SK-N-SH (cell line): ENCODE measurements around the gene SDHAF4.

Experiments used
- EZH2phosphoT487 ChIP-seq: fragments of 200-600 bp; sonication (generic); IDR thresholded peaks from 2 replicates; pipeline ENCODE4 v1.6.1; 2017; ENCODE audit warnings: low read depth, mixed run types, mild to moderate bottlenecking, antibody characterized with exemption, moderate library complexity, borderline replicate concordance
- POLR2AphosphoS5 ChIP-seq: IDR thresholded peaks from 2 replicates; pipeline ENCODE4 v1.6.1; 2012; ENCODE audit warnings: low read depth, low read length
- TAF1 ChIP-seq: IDR thresholded peaks from 2 replicates; pipeline ENCODE4 v1.6.1; 2012; ENCODE audit warnings: low read depth, mild to moderate bottlenecking, low read length, moderate library complexity, borderline replicate concordance
- YY1 ChIP-seq: IDR thresholded peaks from 2 replicates; pipeline ENCODE4 v1.4.0; 2012; ENCODE audit warnings: low read depth, mild to moderate bottlenecking
- TF ChIP-seq, protein P1 (sequence below): fragments of 200-600 bp; sonication (generic); IDR thresholded peaks from 2 replicates; pipeline ENCODE4 v1.6.1; 2017; ENCODE audit warnings: antibody characterized with exemption, mild to moderate bottlenecking, moderate library complexity
- TF ChIP-seq, protein P2 (sequence below): IDR thresholded peaks from 2 replicates; pipeline ENCODE4 v1.4.0; 2012; ENCODE audit warnings: low read depth, borderline replicate concordance
- TF ChIP-seq, protein P3 (sequence below): IDR thresholded peaks from 2 replicates; pipeline ENCODE4 v1.4.0; 2012; ENCODE audit warnings: low read depth

DNA sequence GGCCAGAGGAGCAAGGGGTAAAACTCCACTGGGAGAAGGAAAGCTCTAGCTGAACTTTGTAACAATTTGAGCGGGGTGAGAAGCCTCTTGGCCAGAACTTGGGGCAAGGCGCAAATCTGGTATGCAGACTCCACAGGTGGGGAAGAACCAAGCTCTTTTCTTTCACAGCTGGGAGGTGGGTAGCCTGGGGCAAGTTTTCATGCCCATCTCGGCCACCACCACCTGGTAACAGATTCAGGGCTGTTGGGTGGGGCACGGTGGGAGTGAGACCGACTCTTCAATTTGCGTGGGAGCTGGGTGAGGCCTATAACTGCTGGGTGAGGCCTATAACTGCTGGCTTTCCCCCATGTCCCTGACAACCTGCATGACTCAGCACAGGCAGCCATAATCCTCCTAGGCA lies 37.5 kb downstream of the SDHAF4 start:
- TF ChIP-seq, protein P1, sequence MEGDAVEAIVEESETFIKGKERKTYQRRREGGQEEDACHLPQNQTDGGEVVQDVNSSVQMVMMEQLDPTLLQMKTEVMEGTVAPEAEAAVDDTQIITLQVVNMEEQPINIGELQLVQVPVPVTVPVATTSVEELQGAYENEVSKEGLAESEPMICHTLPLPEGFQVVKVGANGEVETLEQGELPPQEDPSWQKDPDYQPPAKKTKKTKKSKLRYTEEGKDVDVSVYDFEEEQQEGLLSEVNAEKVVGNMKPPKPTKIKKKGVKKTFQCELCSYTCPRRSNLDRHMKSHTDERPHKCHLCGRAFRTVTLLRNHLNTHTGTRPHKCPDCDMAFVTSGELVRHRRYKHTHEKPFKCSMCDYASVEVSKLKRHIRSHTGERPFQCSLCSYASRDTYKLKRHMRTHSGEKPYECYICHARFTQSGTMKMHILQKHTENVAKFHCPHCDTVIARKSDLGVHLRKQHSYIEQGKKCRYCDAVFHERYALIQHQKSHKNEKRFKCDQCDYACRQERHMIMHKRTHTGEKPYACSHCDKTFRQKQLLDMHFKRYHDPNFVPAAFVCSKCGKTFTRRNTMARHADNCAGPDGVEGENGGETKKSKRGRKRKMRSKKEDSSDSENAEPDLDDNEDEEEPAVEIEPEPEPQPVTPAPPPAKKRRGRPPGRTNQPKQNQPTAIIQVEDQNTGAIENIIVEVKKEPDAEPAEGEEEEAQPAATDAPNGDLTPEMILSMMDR: no peak
- TF ChIP-seq EZH2phosphoT487: no peak
- no peak for TF ChIP-seq POLR2AphosphoS5
- TF ChIP-seq YY1: no peak
- TF ChIP-seq, protein P2, sequence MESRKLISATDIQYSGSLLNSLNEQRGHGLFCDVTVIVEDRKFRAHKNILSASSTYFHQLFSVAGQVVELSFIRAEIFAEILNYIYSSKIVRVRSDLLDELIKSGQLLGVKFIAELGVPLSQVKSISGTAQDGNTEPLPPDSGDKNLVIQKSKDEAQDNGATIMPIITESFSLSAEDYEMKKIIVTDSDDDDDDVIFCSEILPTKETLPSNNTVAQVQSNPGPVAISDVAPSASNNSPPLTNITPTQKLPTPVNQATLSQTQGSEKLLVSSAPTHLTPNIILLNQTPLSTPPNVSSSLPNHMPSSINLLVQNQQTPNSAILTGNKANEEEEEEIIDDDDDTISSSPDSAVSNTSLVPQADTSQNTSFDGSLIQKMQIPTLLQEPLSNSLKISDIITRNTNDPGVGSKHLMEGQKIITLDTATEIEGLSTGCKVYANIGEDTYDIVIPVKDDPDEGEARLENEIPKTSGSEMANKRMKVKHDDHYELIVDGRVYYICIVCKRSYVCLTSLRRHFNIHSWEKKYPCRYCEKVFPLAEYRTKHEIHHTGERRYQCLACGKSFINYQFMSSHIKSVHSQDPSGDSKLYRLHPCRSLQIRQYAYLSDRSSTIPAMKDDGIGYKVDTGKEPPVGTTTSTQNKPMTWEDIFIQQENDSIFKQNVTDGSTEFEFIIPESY: no peak
- no peak for TF ChIP-seq TAF1
- TF ChIP-seq, protein P3, sequence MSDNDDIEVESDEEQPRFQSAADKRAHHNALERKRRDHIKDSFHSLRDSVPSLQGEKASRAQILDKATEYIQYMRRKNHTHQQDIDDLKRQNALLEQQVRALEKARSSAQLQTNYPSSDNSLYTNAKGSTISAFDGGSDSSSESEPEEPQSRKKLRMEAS: no peak
